AG04450 (cell line): ENCODE results near the gene PLA2G4A. TPM values are rescaled to one million over a fixed set of nuclear protein-coding genes. Genes with fewer than 3 reads are reported as not detected.

Experiments
- CTCF ChIA-PET: fragments of 300-600, 350-600 bp; formaldehyde crosslinking; extraction: SDS; loops from one replicate; lab custom pipeline; 2022; ENCODE audit warnings: antibody characterized with exemption, inconsistent platforms; lab: Charles Lee
- POLR2A ChIA-PET: fragments of 350-600 bp; formaldehyde crosslinking; extraction: SDS; loops from one replicate; lab custom pipeline; 2021; ENCODE audit warnings: antibody characterized with exemption, inconsistent platforms; lab: Yijun Ruan, JAX
- DNase-seq: peaks from one replicate; pipeline ENCODE4 v3.0.0-alpha.2; 2011; ENCODE audit warnings: low read depth, low spot score
- H3K27ac ChIP-seq: one replicate; pipeline ENCODE4 v1.5.1; 2012; ENCODE audit warnings: low read depth, low read length, control low read depth
- H3K27me3 ChIP-seq: one replicate; pipeline ENCODE4 v1.6.0; 2012; ENCODE audit warnings: low read length; ENCODE audit not compliant: control insufficient read depth, insufficient read depth
- H3K4me3 ChIP-seq: 2 replicates; pipeline ENCODE4 v1.5.1; 2011; ENCODE audit warnings: mild to moderate bottlenecking, low read depth, low read length, control low read depth
- H3K9me3 ChIP-seq: 2 replicates; pipeline ENCODE4 v1.5.1; 2012; ENCODE audit warnings: low read length; ENCODE audit not compliant: control insufficient read depth, insufficient read depth
- polyA plus RNA-seq: library from polyadenylated mRNA; depleted of rRNA; stranded (reverse); fragments of >200 nt; gene quantifications from 2 replicates; pipeline ENCODE4 v1.2.3, GENCODE V29; 2011
- TF ChIP-seq, protein P1 (sequence below): IDR thresholded peaks from 2 replicates; pipeline ENCODE4 v1.5.1; 2011; ENCODE audit warnings: low read depth, low read length, control low read depth, inconsistent platforms

PLA2G4A gene
- polyA plus RNA-seq, 1 experiment, result 5.5 TPM

DNA sequence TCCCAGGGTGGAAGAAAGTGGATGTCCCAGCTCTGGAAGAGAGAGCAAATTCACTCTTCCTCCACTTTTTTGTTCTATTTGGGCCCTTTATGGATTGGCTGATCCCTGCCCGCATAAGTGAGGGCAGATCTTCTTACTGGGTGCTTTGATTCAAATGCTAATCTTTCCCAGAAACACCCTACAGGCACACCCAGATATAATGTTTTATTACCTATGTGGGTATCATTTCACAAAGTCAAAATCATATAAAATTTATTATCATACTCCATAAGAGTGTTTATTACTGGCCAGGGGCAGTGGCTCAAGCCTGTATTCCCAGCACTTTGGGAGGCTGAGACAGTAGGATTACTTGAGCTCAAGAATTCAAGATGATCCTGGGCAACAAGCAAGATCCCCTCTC, 16.9 kb upstream of the PLA2G4A start:
- TF ChIP-seq, protein P1, sequence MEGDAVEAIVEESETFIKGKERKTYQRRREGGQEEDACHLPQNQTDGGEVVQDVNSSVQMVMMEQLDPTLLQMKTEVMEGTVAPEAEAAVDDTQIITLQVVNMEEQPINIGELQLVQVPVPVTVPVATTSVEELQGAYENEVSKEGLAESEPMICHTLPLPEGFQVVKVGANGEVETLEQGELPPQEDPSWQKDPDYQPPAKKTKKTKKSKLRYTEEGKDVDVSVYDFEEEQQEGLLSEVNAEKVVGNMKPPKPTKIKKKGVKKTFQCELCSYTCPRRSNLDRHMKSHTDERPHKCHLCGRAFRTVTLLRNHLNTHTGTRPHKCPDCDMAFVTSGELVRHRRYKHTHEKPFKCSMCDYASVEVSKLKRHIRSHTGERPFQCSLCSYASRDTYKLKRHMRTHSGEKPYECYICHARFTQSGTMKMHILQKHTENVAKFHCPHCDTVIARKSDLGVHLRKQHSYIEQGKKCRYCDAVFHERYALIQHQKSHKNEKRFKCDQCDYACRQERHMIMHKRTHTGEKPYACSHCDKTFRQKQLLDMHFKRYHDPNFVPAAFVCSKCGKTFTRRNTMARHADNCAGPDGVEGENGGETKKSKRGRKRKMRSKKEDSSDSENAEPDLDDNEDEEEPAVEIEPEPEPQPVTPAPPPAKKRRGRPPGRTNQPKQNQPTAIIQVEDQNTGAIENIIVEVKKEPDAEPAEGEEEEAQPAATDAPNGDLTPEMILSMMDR, result no peak
- Histone ChIP-seq H3K27me3 (no peaks in the 10 kb centered on the region), H3K4me3 (no peak overlapping the region), H3K27ac (no peak overlapping the region), H3K9me3 (no peaks in the 10 kb centered on the region)
- ChIA-PET POLR2A (interaction anchor here (0.7 kb wide), 1 partner anchor 95 kb away, joined by 3 read pairs; no protein-coding TSS in a partner anchor), CTCF (interaction anchor here (0.6 to 1.1 kb wide), 3 partner anchors 88 to 403 kb away, joined by 5 to 7 read pairs (median 5); no protein-coding TSS in a partner anchor)
- no peak for DNase-seq

DNA sequence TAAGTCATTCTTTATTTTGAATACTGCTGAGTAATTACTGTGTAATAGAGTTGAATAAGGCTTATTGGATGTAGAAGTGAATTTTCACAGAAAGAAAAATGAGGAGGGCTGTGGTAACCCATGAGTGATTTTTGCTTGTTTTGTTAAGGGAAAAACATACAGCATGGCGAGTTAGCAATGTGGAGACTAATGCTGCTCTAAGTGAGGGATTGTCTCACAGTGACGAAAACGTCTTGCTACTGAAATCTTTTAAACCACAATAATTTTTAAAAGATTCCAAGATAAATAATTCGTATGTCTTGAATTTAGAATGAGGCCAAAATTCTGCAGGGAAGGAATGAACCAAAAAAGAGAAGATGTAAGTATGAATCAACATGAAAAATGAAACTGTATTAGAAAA, 16.2 kb upstream of the PLA2G4A start:
- ChIA-PET POLR2A (no interaction called here), CTCF (interaction anchor here (1.1 kb wide), 1 partner anchor 89 kb away, joined by 5 read pairs; no protein-coding TSS in a partner anchor)
- peak; percentile 71 for DNase-seq
- TF ChIP-seq, protein P1, result no peak
- no peak overlapping the region; the same call in 1 of the 2 replicates for H3K4me3 ChIP-seq
- H3K27ac ChIP-seq, result no peak overlapping the region
- H3K9me3 ChIP-seq, result no peaks in the 10 kb centered on the region
- H3K27me3 ChIP-seq, result no peaks in the 10 kb centered on the region

DNA sequence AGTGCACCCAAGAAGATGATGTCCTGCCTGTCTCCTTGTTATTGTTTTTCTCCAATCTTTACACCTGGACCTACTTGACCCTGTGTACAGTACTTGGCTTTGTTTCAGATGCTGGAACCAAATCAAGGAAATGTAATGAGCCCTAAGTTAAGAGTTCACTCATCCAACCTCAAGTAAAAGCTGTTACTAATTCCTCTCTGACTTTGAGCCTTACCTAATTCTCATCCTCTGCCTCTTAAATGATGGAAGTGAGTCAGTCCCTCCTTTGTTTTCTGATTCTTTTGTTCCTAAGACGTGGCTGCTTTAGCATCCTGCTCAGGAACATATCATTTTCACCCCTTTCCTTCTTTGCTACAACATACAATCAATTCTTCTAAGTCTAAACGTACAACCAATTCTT, 15.3 kb upstream of the PLA2G4A start:
- TF ChIP-seq, protein P1, result no peak
- ChIA-PET POLR2A (no interaction called here), CTCF (no interaction called here)
- no peak overlapping the region for H3K4me3 ChIP-seq
- H3K27ac ChIP-seq, result no peak overlapping the region
- H3K27me3 ChIP-seq, result no peaks in the 10 kb centered on the region
- DNase-seq, result no peak
- no peaks in the 10 kb centered on the region for H3K9me3 ChIP-seq

DNA sequence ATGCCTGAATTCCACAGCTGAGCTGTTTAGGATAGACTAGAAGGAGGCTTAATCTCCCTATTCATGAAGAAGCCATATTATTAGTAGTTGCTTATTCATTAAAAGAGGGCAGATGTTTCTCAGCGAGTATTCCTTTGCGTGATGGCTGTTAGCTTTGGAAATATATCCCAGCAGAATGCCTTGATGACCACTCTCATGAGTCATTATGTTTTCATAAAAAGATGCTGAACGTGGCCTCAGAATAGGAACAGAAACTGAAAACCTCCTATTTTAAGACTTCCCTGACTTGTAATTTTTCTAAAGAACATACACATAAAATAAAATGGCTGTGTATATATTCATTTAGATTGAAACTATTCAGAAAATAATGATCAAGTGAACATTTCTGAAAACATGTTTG, 9.6 kb upstream of the PLA2G4A start:
- Histone ChIP-seq H3K9me3 (no peaks in the 10 kb centered on the region), H3K27ac (peak overlapping the region; percentile 12), H3K27me3 (no peaks in the 10 kb centered on the region), H3K4me3 (no peak overlapping the region)
- TF ChIP-seq, protein P1, result no peak
- peak; percentile 45 for DNase-seq
- ChIA-PET CTCF (no interaction called here), POLR2A (no interaction called here)

DNA sequence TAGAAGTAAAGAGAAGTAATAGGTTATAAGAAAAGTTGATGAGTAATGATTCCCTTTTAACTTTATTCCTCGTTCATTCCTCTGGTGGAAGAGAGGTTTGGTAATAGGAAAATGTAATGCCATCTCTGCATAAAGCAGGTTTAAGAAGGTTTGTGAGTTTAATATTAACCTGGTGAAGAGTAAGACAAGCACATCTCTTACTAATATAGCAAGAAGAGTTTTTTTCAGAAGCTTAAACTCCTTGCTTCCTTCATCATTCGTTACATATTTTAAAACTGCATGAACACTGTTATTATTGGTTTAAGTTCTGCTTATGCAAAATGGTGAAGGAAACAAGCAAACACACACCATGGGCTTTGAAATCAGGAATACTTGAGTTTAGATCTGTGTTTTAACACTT, 9.2 kb upstream of the PLA2G4A start:
- no peak for DNase-seq
- Histone ChIP-seq H3K9me3 (no peaks in the 10 kb centered on the region), H3K4me3 (no peak overlapping the region), H3K27ac (no peak overlapping the region), H3K27me3 (no peaks in the 10 kb centered on the region)
- CTCF ChIA-PET, result interaction anchor here (0.6 kb wide), 1 partner anchor 416 kb away, joined by 4 read pairs; no protein-coding TSS in a partner anchor
- POLR2A ChIA-PET, result no interaction called here
- TF ChIP-seq, protein P1, result no peak
